ENCODE measurements around the gene MYO1D.
A peak's percentile ranks its signal among the peaks of the same experiment; 100 is the strongest.
"Not testable (repeated sequence)": the region's sequence is repeated elsewhere in the genome, so short reads cannot be mapped to it uniquely, and the experiment has no call there.

MYO1D gene

GRCh38 chr17:32876417-32877163 lies at the start of gene MYO1D:
Gene MYO1D, minus strand, starts transcription at chr17:32877124. Its CDS starts 252 bp downstream, at chr17:32876872.
- DNase-seq (ENCODE audit: low read depth in 2 of 2): no peak

- no peak for DNase-seq (ENCODE audit: low read depth in 2 of 2)
Measured at GRCh38 chr17:32926183-32926582, 49.3 kb upstream of the MYO1D start.

- not testable (repeated sequence) for DNase-seq (ENCODE audit: low read depth in 2 of 2)
Measured at GRCh38 chr17:32923905-32924304, 47.0 kb upstream of the MYO1D start.

GRCh38 chr17:32921017-32921416 lies 44.1 kb upstream of the MYO1D start:
- DNase-seq (ENCODE audit: low read depth in 2 of 2): no peak

- DNase-seq (ENCODE audit: low read depth in 2 of 2): no peak
Measured at GRCh38 chr17:32920293-32920692, 43.4 kb upstream of the MYO1D start.

GRCh38 chr17:32919876-32920275 lies 43.0 kb upstream of the MYO1D start:
- not testable (repeated sequence) for DNase-seq (ENCODE audit: low read depth in 2 of 2)

- no peak for DNase-seq (ENCODE audit: low read depth in 2 of 2)
Measured at GRCh38 chr17:32917842-32918241, 40.9 kb upstream of the MYO1D start.

- DNase-seq (ENCODE audit: low read depth in 2 of 2): no peak
Measured at GRCh38 chr17:32917081-32917480, 40.2 kb upstream of the MYO1D start.

- no peak for DNase-seq (ENCODE audit: low read depth in 2 of 2)
Measured at GRCh38 chr17:32916134-32916533, 39.2 kb upstream of the MYO1D start.

GRCh38 chr17:32915245-32915644 lies 38.3 kb upstream of the MYO1D start:
- DNase-seq (ENCODE audit: low read depth in 2 of 2): no peak

- no peak for DNase-seq (ENCODE audit: low read depth in 2 of 2)
Measured at GRCh38 chr17:32914181-32914580, 37.3 kb upstream of the MYO1D start.

- DNase-seq (ENCODE audit: low read depth in 2 of 2): no peak
Measured at GRCh38 chr17:32913593-32913992, 36.7 kb upstream of the MYO1D start.

GRCh38 chr17:32912218-32912897 lies 35.4 kb upstream of the MYO1D start:
- no peak for DNase-seq (ENCODE audit: low read depth in 2 of 2)

- no peak for DNase-seq (ENCODE audit: low read depth in 2 of 2)
Measured at GRCh38 chr17:32910769-32911168, 33.8 kb upstream of the MYO1D start.

GRCh38 chr17:32909787-32910369 lies 33.0 kb upstream of the MYO1D start:
- DNase-seq (ENCODE audit: low read depth in 2 of 2): peak; percentile 61 to 62

- no peak for DNase-seq (ENCODE audit: low read depth in 2 of 2)
Measured at GRCh38 chr17:32907583-32907982, 30.7 kb upstream of the MYO1D start.

GRCh38 chr17:32904891-32905290 lies 28.0 kb upstream of the MYO1D start:
- DNase-seq (ENCODE audit: low read depth in 2 of 2): no peak

- DNase-seq (ENCODE audit: low read depth in 2 of 2): no peak
Measured at GRCh38 chr17:32903774-32904673, 27.1 kb upstream of the MYO1D start.

GRCh38 chr17:32901743-32902142 lies 24.8 kb upstream of the MYO1D start:
- no peak for DNase-seq (ENCODE audit: low read depth in 2 of 2)

- no peak for DNase-seq (ENCODE audit: low read depth in 2 of 2)
Measured at GRCh38 chr17:32899236-32900013, 22.5 kb upstream of the MYO1D start.

- no peak for DNase-seq (ENCODE audit: low read depth in 2 of 2)
Measured at GRCh38 chr17:32896647-32897258, 19.8 kb upstream of the MYO1D start.
